HG03039 (cell line): ENCODE measurements around the gene CIROP.

Source experiments
- ATAC-seq: cut with Tn5 transposase; IDR thresholded peaks from one replicate; pipeline ENCODE4 v1.9.1; 2021; ENCODE audit warnings: mild to moderate bottlenecking, moderate library complexity; ENCODE audit not compliant: unreplicated experiment

The CIROP gene

DNA sequence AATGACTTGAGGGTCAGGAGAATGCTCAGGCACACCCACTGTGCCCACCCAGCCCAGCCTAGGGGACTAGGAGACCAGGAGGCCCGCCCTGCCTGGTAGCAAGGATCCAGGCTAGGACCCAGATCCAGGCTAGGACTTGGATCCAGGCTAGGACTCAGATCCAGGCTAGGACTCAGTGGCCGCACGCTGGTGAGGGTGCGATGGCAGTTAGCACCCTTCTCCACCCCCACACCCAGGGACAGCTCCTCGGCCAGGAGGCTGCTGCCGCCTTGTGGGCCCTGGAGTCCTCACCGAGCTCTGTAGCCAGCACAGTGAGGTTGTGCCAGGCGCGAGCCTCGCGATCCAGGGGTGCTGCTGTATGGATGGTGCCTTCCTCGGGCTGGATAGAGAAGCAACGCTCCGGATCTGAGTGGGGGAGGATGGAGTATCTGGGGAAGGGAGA lies 52.6 kb downstream of the CIROP start:
- no peak for ATAC-seq

- no peak for ATAC-seq
Measured at GRCh38 chr14:23051141-23052057, 53.4 kb downstream of the CIROP start.
